ENCODE measurements around the gene BRPF1. TPM values are rescaled to one million over a fixed set of nuclear protein-coding genes. Genes with fewer than 3 reads are reported as not detected.

BRPF1 gene
- polyA plus RNA-seq, 1 donor from 2014 or later, result 14.9 TPM

GRCh38 chr3:9710174-9710739, 21.3 kb upstream of the BRPF1 start:
- H3K36me3 ChIP-seq (ENCODE audit: insufficient read depth, low read length), result no peaks in the 10 kb centered on the region
- no peak overlapping the region for H3K4me3 ChIP-seq (ENCODE audit: low read length)
- no peaks in the 10 kb centered on the region for H3K79me2 ChIP-seq (replicated peaks; ENCODE audit: insufficient read depth, low read length)
- H3K27ac ChIP-seq (ENCODE audit: low read length), result no peak overlapping the region
- no peaks in the 10 kb centered on the region for H3F3A ChIP-seq (ENCODE audit: insufficient read depth, low read length, poor library complexity, severe bottlenecking)
- no peak for TF ChIP-seq MXI1 (conservative IDR thresholded peaks at IDR 0.05; ENCODE audit: poor library complexity, severe bottlenecking)
- TF ChIP-seq, protein P1, sequence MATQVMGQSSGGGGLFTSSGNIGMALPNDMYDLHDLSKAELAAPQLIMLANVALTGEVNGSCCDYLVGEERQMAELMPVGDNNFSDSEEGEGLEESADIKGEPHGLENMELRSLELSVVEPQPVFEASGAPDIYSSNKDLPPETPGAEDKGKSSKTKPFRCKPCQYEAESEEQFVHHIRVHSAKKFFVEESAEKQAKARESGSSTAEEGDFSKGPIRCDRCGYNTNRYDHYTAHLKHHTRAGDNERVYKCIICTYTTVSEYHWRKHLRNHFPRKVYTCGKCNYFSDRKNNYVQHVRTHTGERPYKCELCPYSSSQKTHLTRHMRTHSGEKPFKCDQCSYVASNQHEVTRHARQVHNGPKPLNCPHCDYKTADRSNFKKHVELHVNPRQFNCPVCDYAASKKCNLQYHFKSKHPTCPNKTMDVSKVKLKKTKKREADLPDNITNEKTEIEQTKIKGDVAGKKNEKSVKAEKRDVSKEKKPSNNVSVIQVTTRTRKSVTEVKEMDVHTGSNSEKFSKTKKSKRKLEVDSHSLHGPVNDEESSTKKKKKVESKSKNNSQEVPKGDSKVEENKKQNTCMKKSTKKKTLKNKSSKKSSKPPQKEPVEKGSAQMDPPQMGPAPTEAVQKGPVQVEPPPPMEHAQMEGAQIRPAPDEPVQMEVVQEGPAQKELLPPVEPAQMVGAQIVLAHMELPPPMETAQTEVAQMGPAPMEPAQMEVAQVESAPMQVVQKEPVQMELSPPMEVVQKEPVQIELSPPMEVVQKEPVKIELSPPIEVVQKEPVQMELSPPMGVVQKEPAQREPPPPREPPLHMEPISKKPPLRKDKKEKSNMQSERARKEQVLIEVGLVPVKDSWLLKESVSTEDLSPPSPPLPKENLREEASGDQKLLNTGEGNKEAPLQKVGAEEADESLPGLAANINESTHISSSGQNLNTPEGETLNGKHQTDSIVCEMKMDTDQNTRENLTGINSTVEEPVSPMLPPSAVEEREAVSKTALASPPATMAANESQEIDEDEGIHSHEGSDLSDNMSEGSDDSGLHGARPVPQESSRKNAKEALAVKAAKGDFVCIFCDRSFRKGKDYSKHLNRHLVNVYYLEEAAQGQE (IDR thresholded peaks at IDR 0.05; ENCODE audit: borderline replicate concordance), result no peak
- no peak for TF ChIP-seq TAF1 (IDR thresholded peaks at IDR 0.05; ENCODE audit: low read depth)
- no peak for TF ChIP-seq SMC3 (conservative IDR thresholded peaks at IDR 0.05; ENCODE audit: poor library complexity)
- no peak for TF ChIP-seq EZH2 (IDR thresholded peaks at IDR 0.05; ENCODE audit: borderline replicate concordance, insufficient read depth, low read length, poor library complexity, severe bottlenecking)
- no peak for TF ChIP-seq RAD21 (conservative IDR thresholded peaks at IDR 0.05)
- TF ChIP-seq CTCF (IDR thresholded peaks at IDR 0.05; ENCODE audit: poor library complexity, severe bottlenecking), result no peak
- TF ChIP-seq EP300 (conservative IDR thresholded peaks at IDR 0.05; ENCODE audit: poor library complexity, severe bottlenecking), result no peak
- no peak for TF ChIP-seq POLR2AphosphoS5 (IDR thresholded peaks at IDR 0.05)
- H3K9ac ChIP-seq (ENCODE audit: low read length), result no peak overlapping the region
- no peaks in the 10 kb centered on the region for H3K9me3 ChIP-seq (ENCODE audit: low read length)
- H2AFZ ChIP-seq (ENCODE audit: low read depth, low read length), result no peak overlapping the region
- H3K9me2 ChIP-seq (ENCODE audit: insufficient read depth, low read length), result no peaks in the 10 kb centered on the region
- peaks cover 12% of the 10 kb centered on the region for H3K27me3 ChIP-seq (ENCODE audit: insufficient read depth, low read depth, low read length)
- no peaks in the 10 kb centered on the region for H4K20me1 ChIP-seq (ENCODE audit: insufficient read depth)
- no peak overlapping the region for H3K4me2 ChIP-seq (ENCODE audit: low read length)

GRCh38 chr3:9712415-9712814, 19.1 kb upstream of the BRPF1 start:
- Histone ChIP-seq H4K20me1 (ENCODE audit: insufficient read depth) (no peaks in the 10 kb centered on the region), H3K9me2 (ENCODE audit: insufficient read depth, low read length) (no peaks in the 10 kb centered on the region), H3K79me2 (replicated peaks; ENCODE audit: insufficient read depth, low read length) (no peaks in the 10 kb centered on the region), H3K27ac (ENCODE audit: low read length) (no peak overlapping the region), H3K4me3 (ENCODE audit: low read length) (no peak overlapping the region), H3K9me3 (ENCODE audit: low read length) (no peaks in the 10 kb centered on the region), H3K9ac (ENCODE audit: low read length) (no peak overlapping the region), H3K36me3 (ENCODE audit: insufficient read depth, low read length) (no peaks in the 10 kb centered on the region), H2AFZ (ENCODE audit: low read depth, low read length) (no peak overlapping the region), H3F3A (ENCODE audit: insufficient read depth, low read length, poor library complexity, severe bottlenecking) (no peaks in the 10 kb centered on the region), H3K4me2 (ENCODE audit: low read length) (no peak overlapping the region), H3K27me3 (ENCODE audit: insufficient read depth, low read depth, low read length) (no peaks in the 10 kb centered on the region)
- no peak for TF ChIP-seq POLR2AphosphoS5 (IDR thresholded peaks at IDR 0.05)
- TF ChIP-seq, protein P1 (IDR thresholded peaks at IDR 0.05; ENCODE audit: borderline replicate concordance), result no peak
- TF ChIP-seq EP300 (conservative IDR thresholded peaks at IDR 0.05; ENCODE audit: poor library complexity, severe bottlenecking), result no peak
- TF ChIP-seq MXI1 (conservative IDR thresholded peaks at IDR 0.05; ENCODE audit: poor library complexity, severe bottlenecking), result no peak
